Natural killer cell (primary cell): ENCODE data around the gene MPHOSPH9. TPM values are rescaled to one million over a fixed set of nuclear protein-coding genes. Genes with fewer than 3 reads are reported as not detected.
A peak's percentile ranks its signal among the peaks of the same experiment; 100 is the strongest.

Experiments used
- ATAC-seq, 3 donors: fragments of 150-1000 bp in 2 of 3; fragments of 200-7000 bp in 1 of 3; cut with Tn5 transposase; 1 replicate in 1 of 3; 2 replicates in 2 of 3; pipeline ENCODE4 v1.10.0; 2021; ENCODE audit warnings: mild to moderate bottlenecking in 2 of 3, moderate library complexity in 2 of 3
- DNase-seq, 2 donors: peaks; one replicate each; pipeline versions ENCODE4 v3.0.0 to v3.0.0-alpha.2; 2013 to 2021; ENCODE audit warnings: mixed read lengths in 1 of 2
- H3K27ac ChIP-seq: one replicate; pipeline ENCODE4 v1.5.1; 2013; ENCODE audit warnings: mild to moderate bottlenecking, low read length
- H3K27me3 ChIP-seq: one replicate; pipeline ENCODE4 v1.6.1; 2013; ENCODE audit warnings: low read length; ENCODE audit not compliant: control insufficient read depth, insufficient read depth
- H3K36me3 ChIP-seq: one replicate; pipeline ENCODE4 v1.6.1; 2013; ENCODE audit warnings: low read length; ENCODE audit not compliant: control insufficient read depth, insufficient read depth
- H3K4me1 ChIP-seq: one replicate; pipeline ENCODE4 v1.6.1; 2013; ENCODE audit warnings: low read length; ENCODE audit not compliant: control insufficient read depth, insufficient read depth
- H3K4me3 ChIP-seq: one replicate; pipeline ENCODE4 v1.5.1; 2013; ENCODE audit warnings: low read length
- H3K9me3 ChIP-seq: one replicate; pipeline ENCODE4 v1.6.1; 2013; ENCODE audit warnings: low read length; ENCODE audit not compliant: control insufficient read depth, insufficient read depth
- H3K27ac Mint-ChIP-seq, 2 donors: one replicate each; pipeline ENCODE4 v1.8.0; 2022; ENCODE audit warnings: mild to moderate bottlenecking in 2 of 2, mixed read lengths in 2 of 2, moderate library complexity in 1 of 2
- H3K27me3 Mint-ChIP-seq, 2 donors: one replicate each; pipeline ENCODE4 v1.8.0; 2022; ENCODE audit warnings: low read depth in 2 of 2, mixed read lengths in 2 of 2
- H3K36me3 Mint-ChIP-seq: one replicate; pipeline ENCODE4 v1.8.0; 2022; ENCODE audit warnings: mixed read lengths
- H3K4me1 Mint-ChIP-seq, 2 donors: one replicate each; pipeline ENCODE4 v1.8.0; 2022; ENCODE audit warnings: mixed read lengths in 2 of 2
- H3K4me3 Mint-ChIP-seq: one replicate; pipeline ENCODE4 v1.8.0; 2022; ENCODE audit warnings: mild to moderate bottlenecking, moderate library complexity, mixed read lengths
- H3K9me3 Mint-ChIP-seq, 2 donors: one replicate each; pipeline ENCODE4 v1.8.0; 2022; ENCODE audit warnings: mixed read lengths in 2 of 2
- CTCF ChIP-seq: fragments of 200-600 bp; IDR thresholded peaks from one replicate; pipeline ENCODE4 v1.8.0; 2022; ENCODE audit warnings: antibody characterized with exemption
- WGBS: methylation state at CpG from one replicate; pipeline ENCODE4 v1.1.7; 2013; ENCODE audit warnings: missing lambda C conversion rate; ENCODE audit not compliant: insufficient coverage; 5-methylcytosine and 5-hydroxymethylcytosine counted together
- intact Hi-C: fragments of 100-400 bp; cut with micrococcal nuclease; formaldehyde crosslinking; loops from one replicate; pipeline ENCODE4 v1.14.2; 2022
- total RNA-seq, 4 donors: library from RNA; stranded (reverse); fragments of 120-200 nt in 1 of 4; gene quantifications; one replicate each; pipeline versions ENCODE4 v1.2.3 to v1.2.4, GENCODE V29; 2013 to 2022

Gene MPHOSPH9
- total RNA-seq, 3 donors from 2014 or later (not counting 1 experiment from before 2014, with no cell fraction given), result 97.6 to 114 (median 109) TPM

GRCh38 chr12:123268850-123269249 lies 35.9 kb upstream of the MPHOSPH9 start:
- Histone ChIP-seq H3K9me3 (no peaks in the 10 kb centered on the region), H3K27me3 (no peaks in the 10 kb centered on the region), H3K27ac (no peak overlapping the region), H3K4me3 (no peak overlapping the region), H3K36me3 (no peaks in the 10 kb centered on the region), H3K4me1 (peaks cover 35% of the 10 kb centered on the region)
- peak overlapping the region; percentile 65 for H3K4me3 Mint-ChIP-seq
- peak overlapping the region in 1 of 2 donors; percentile 71 for H3K27ac Mint-ChIP-seq
- intact Hi-C loops, result loop anchor here (5.0 kb wide), 1 partner anchor 313 kb away; the partner anchor contains the start of gene TMED2
- no peaks in the 10 kb centered on the region for H3K36me3 Mint-ChIP-seq
- WGBS, result 54% methylated on average over 13 of the region's 13 CpGs
- ATAC-seq, result no peak
- DNase-seq, result no peak
- H3K27me3 Mint-ChIP-seq, result no peaks in the 10 kb centered on the region
- no peaks in the 10 kb centered on the region for H3K9me3 Mint-ChIP-seq
- H3K4me1 Mint-ChIP-seq, result peaks cover 5 to 36% of the 10 kb centered on the region in 2 donors
- TF ChIP-seq CTCF, result no peak

GRCh38 chr12:123267991-123268843 lies 35.3 kb upstream of the MPHOSPH9 start:
- Histone ChIP-seq H3K27me3 (no peaks in the 10 kb centered on the region), H3K9me3 (no peaks in the 10 kb centered on the region), H3K4me3 (no peak overlapping the region), H3K36me3 (no peaks in the 10 kb centered on the region), H3K27ac (no peak overlapping the region), H3K4me1 (peaks cover 35% of the 10 kb centered on the region)
- peak overlapping the region in 1 of 2 donors; percentile 59 for H3K27ac Mint-ChIP-seq
- 30% methylated on average over 35 of the region's 36 CpGs for WGBS
- intact Hi-C loops, result loop anchor here (5.0 kb wide), 1 partner anchor 314 kb away; the partner anchor contains the start of gene TMED2
- ATAC-seq (peak in 1 of 3 donors; percentile 12), DNase-seq (no peak)
- peak overlapping the region; percentile 40 for H3K4me3 Mint-ChIP-seq
- H3K27me3 Mint-ChIP-seq, result no peaks in the 10 kb centered on the region
- TF ChIP-seq CTCF, result no peak
- H3K36me3 Mint-ChIP-seq, result no peaks in the 10 kb centered on the region
- peaks cover 5 to 36% of the 10 kb centered on the region in 2 donors for H3K4me1 Mint-ChIP-seq
- H3K9me3 Mint-ChIP-seq, result no peaks in the 10 kb centered on the region

- Mint-ChIP-seq H3K4me1 (peaks cover 5 to 36% of the 10 kb centered on the region in 2 donors), H3K36me3 (no peaks in the 10 kb centered on the region), H3K4me3 (no peak overlapping the region), H3K9me3 (no peaks in the 10 kb centered on the region), H3K27ac (peak overlapping the region in 1 of 2 donors; percentile 59), H3K27me3 (no peaks in the 10 kb centered on the region)
- Histone ChIP-seq H3K27me3 (no peaks in the 10 kb centered on the region), H3K4me1 (peaks cover 34% of the 10 kb centered on the region), H3K36me3 (no peaks in the 10 kb centered on the region), H3K9me3 (no peaks in the 10 kb centered on the region), H3K4me3 (no peak overlapping the region), H3K27ac (no peak overlapping the region)
- 92% methylated on average over 5 of the region's 7 CpGs for WGBS
- intact Hi-C loops, result loop anchor here (5.0 kb wide), 1 partner anchor 315 kb away; the partner anchor contains the start of gene TMED2
- TF ChIP-seq CTCF, result no peak
- no peak for ATAC-seq
- no peak for DNase-seq
Measured at GRCh38 chr12:123267335-123267920, 34.5 kb upstream of the MPHOSPH9 start.
